OCI-LY7 (cell line): ENCODE results near the gene EPHA10. TPM values are rescaled to one million over a fixed set of nuclear protein-coding genes. Genes with fewer than 3 reads are reported as not detected.

Experiments
- BruUV-seq: library from RNA; stranded (reverse); fragments of 400-500 nt; replicated peaks from 2 replicates; lab custom pipeline; 2021; lab: Mats Ljungman, UMichigan
- CTCF ChIA-PET: fragments of 300-600 bp; sonication (Branson Sonifier 250); formaldehyde crosslinking; loops from one replicate; lab custom pipeline; 2022; ENCODE audit warnings: antibody characterized with exemption; ENCODE audit not compliant: unreplicated experiment; lab: Charles Lee
- POLR2A ChIA-PET: fragments of 300-600 bp; sonication (Branson Sonifier 250); formaldehyde crosslinking; loops from one replicate; lab custom pipeline; 2022; ENCODE audit warnings: antibody characterized with exemption; lab: Charles Lee
- DNase-seq: peaks from one replicate; pipeline ENCODE4 v3.0.0-alpha.2; 2015; ENCODE audit warnings: low spot score
- H2AFZ ChIP-seq: fragments of 200-600 bp; sonication (generic), shearing (Covaris generic); 2 replicates; pipeline ENCODE4 v1.6.1; 2014; ENCODE audit warnings: mild to moderate bottlenecking, antibody characterized with exemption, low read length, moderate library complexity
- H3K27ac ChIP-seq: fragments of 200-600 bp; sonication (generic); 2 replicates; pipeline ENCODE4 v1.5.1; 2014; ENCODE audit warnings: mixed run types, low read depth, mild to moderate bottlenecking, moderate library complexity, low read length, inconsistent platforms; ENCODE audit not compliant: poor library complexity, severe bottlenecking
- H3K36me3 ChIP-seq: fragments of 200-600 bp; sonication (generic); 2 replicates; pipeline ENCODE4 v1.6.1; 2014; ENCODE audit warnings: mild to moderate bottlenecking, antibody characterized with exemption, low read length, moderate library complexity, mixed read lengths; ENCODE audit not compliant: insufficient read depth
- H3K4me1 ChIP-seq: fragments of 200-600 bp; sonication (generic); 2 replicates; pipeline ENCODE4 v1.5.1; 2014; ENCODE audit warnings: mild to moderate bottlenecking, low read length; ENCODE audit not compliant: insufficient read depth, poor library complexity, severe bottlenecking
- H3K4me2 ChIP-seq: fragments of 200-600 bp; sonication (generic); 2 replicates; pipeline ENCODE4 v1.6.1; 2014; ENCODE audit warnings: mild to moderate bottlenecking, low read length
- H3K4me3 ChIP-seq: fragments of 200-600 bp; sonication (generic); 2 replicates; pipeline ENCODE4 v1.5.1; 2014; ENCODE audit warnings: mild to moderate bottlenecking, low read depth, low read length; ENCODE audit not compliant: poor library complexity, severe bottlenecking
- H3K79me2 ChIP-seq: fragments of 200-600 bp; sonication (generic); 2 replicates; pipeline ENCODE4 v1.6.1; 2016; ENCODE audit warnings: low read depth, mild to moderate bottlenecking, low read length, moderate library complexity, mixed read lengths; ENCODE audit not compliant: insufficient read depth
- H3K9me2 ChIP-seq: fragments of 200-600 bp; sonication (generic); 2 replicates; pipeline ENCODE4 v1.6.1; 2016; ENCODE audit warnings: mild to moderate bottlenecking, low read length, mixed read lengths; ENCODE audit not compliant: insufficient read depth
- H3K9me3 ChIP-seq: fragments of 200-600 bp; sonication (generic); 2 replicates; pipeline ENCODE4 v1.6.1; 2014; ENCODE audit warnings: mild to moderate bottlenecking, mixed run types, low read length, mixed read lengths
- H4K20me1 ChIP-seq: fragments of 200-600 bp; sonication (generic); 2 replicates; pipeline ENCODE4 v1.6.1; 2014; ENCODE audit warnings: mild to moderate bottlenecking, antibody characterized with exemption, low read length, moderate library complexity, mixed read lengths; ENCODE audit not compliant: insufficient read depth
- EZH2phosphoT487 ChIP-seq: fragments of 200-600 bp; sonication (generic); IDR thresholded peaks from 2 replicates; pipeline ENCODE4 v1.6.1; 2018; ENCODE audit warnings: low read depth, borderline replicate concordance, mild to moderate bottlenecking, mixed run types, antibody characterized with exemption, low read length, moderate library complexity, mixed read lengths
- intact Hi-C: fragments of 100-400 bp; cut with micrococcal nuclease; formaldehyde crosslinking; loops from one replicate; pipeline ENCODE4 v1.10.0; 2022; ENCODE audit not compliant: unreplicated experiment
- total RNA-seq, 2 experiments: library from RNA; depleted of rRNA in 1 of 2; stranded (reverse); fragments of >200 nt in 1 of 2; shearing (Covaris generic) in 1 of 2; gene quantifications; 2 replicates each; pipeline ENCODE4 v1.2.3, GENCODE V29; 2014 to 2022
- TF ChIP-seq, protein P1 (sequence below): fragments of 200-600 bp; sonication (generic); conservative IDR thresholded peaks from 2 replicates; pipeline ENCODE4 v1.5.1; 2014; ENCODE audit warnings: mild to moderate bottlenecking, antibody characterized with exemption, low read length, moderate library complexity, mixed read lengths

EPHA10 gene
- total RNA-seq, 2 experiments from 2014 or later = not detected

GRCh38 chr1:37676281-37677142 is 88.4 kb downstream of the EPHA10 start:
- Histone ChIP-seq H3K9me2 (no peaks in the 10 kb centered on the region), H4K20me1 (no peaks in the 10 kb centered on the region), H3K4me1 (peaks cover 63% of the 10 kb centered on the region), H2AFZ (peak overlapping the region; percentile 96), H3K27ac (peak overlapping the region; percentile 85), H3K4me3 (peak overlapping the region; percentile 50), H3K79me2 (no peaks in the 10 kb centered on the region), H3K36me3 (peaks cover 13% of the 10 kb centered on the region; the same call in 1 of the 2 replicates), H3K9me3 (no peaks in the 10 kb centered on the region), H3K4me2 (peak overlapping the region; percentile 76)
- TF ChIP-seq, protein P1, sequence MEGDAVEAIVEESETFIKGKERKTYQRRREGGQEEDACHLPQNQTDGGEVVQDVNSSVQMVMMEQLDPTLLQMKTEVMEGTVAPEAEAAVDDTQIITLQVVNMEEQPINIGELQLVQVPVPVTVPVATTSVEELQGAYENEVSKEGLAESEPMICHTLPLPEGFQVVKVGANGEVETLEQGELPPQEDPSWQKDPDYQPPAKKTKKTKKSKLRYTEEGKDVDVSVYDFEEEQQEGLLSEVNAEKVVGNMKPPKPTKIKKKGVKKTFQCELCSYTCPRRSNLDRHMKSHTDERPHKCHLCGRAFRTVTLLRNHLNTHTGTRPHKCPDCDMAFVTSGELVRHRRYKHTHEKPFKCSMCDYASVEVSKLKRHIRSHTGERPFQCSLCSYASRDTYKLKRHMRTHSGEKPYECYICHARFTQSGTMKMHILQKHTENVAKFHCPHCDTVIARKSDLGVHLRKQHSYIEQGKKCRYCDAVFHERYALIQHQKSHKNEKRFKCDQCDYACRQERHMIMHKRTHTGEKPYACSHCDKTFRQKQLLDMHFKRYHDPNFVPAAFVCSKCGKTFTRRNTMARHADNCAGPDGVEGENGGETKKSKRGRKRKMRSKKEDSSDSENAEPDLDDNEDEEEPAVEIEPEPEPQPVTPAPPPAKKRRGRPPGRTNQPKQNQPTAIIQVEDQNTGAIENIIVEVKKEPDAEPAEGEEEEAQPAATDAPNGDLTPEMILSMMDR = peak; percentile 56; the same call in 1 of the 2 replicates
- TF ChIP-seq EZH2phosphoT487 = no peak
- ChIA-PET CTCF (interaction anchor here (0.6 to 1.9 kb wide), 6 partner anchors 13 to 200 kb away, joined by 3 to 6 read pairs (median 4); no protein-coding TSS in a partner anchor), POLR2A (interaction anchor here (0.5 to 3.2 kb wide), 11 partner anchors 10 to 1212 kb away, joined by 3 to 20 read pairs (median 6); partner anchors contain the start of genes GNL2, MEAF6 and MRPS15)
- intact Hi-C loops = no loop called here
- BruUV-seq = no TSS peak
- peak; percentile 81 for DNase-seq

GRCh38 chr1:37673920-37674319 is 91.0 kb downstream of the EPHA10 start:
- no peak for TF ChIP-seq EZH2phosphoT487
- TF ChIP-seq, protein P1 = no peak
- no peak overlapping the region for H3K4me2 ChIP-seq
- ChIA-PET POLR2A (interaction anchor here (0.6 to 3.2 kb wide), 3 partner anchors 10 to 304 kb away, joined by 4 to 20 read pairs (median 6); no protein-coding TSS in a partner anchor), CTCF (no interaction called here)
- H3K36me3 ChIP-seq = no peaks in the 10 kb centered on the region
- no peaks in the 10 kb centered on the region for H3K9me2 ChIP-seq
- intact Hi-C loops = no loop called here
- peaks cover 63% of the 10 kb centered on the region for H3K4me1 ChIP-seq
- no peaks in the 10 kb centered on the region for H3K79me2 ChIP-seq
- H4K20me1 ChIP-seq = no peaks in the 10 kb centered on the region
- H3K27ac ChIP-seq = no peak overlapping the region
- H3K4me3 ChIP-seq = no peak overlapping the region
- no peak overlapping the region for H2AFZ ChIP-seq
- BruUV-seq = no TSS peak
- no peak for DNase-seq
- H3K9me3 ChIP-seq = no peaks in the 10 kb centered on the region
